ENCODE measurements around the gene GLTP. TPM values are rescaled to one million over a fixed set of nuclear protein-coding genes. Genes with fewer than 3 reads are reported as not detected.

Gene GLTP
- total RNA-seq = 25.8 TPM

GRCh38 chr12:109880043-109880931, at the start of gene GLTP:
Gene GLTP, minus strand, starts transcription at chr12:109880541. Its CDS starts 167 bp downstream, at chr12:109880374.

GRCh38 chr12:109899783-109900751, 19.7 kb upstream of the GLTP start, which contains the start of gene TCHP:
Gene TCHP, plus strand, starts transcription at chr12:109900274. Its CDS starts 2,753 bp downstream, at chr12:109903027.

GRCh38 chr12:109833307-109834189, 46.8 kb downstream of the GLTP start, which contains the start of gene TRPV4:
Gene TRPV4, minus strand, starts transcription at chr12:109833398. Its CDS starts 18,602 bp downstream, at chr12:109814796.

Small RNA genes lying within 50 kb of the gene (small RNA-seq; reads per million reads assigned to genes)
- not detected for gene MIR4497
- not detected for gene RN7SL441P

Other genes starting within 250 kb of the GLTP start
- 10.1 TPM for gene FAM222A, start 166.7 kb downstream of the GLTP start, total RNA-seq
- 0.92 TPM for gene TRPV4, start 47.1 kb downstream of the GLTP start, total RNA-seq
- gene TCHP, start 19.7 kb upstream of the GLTP start, total RNA-seq = 10.1 TPM
- 37.1 TPM for gene GIT2, start 115.8 kb upstream of the GLTP start, total RNA-seq
- 31.4 TPM for gene ANKRD13A, start 118.9 kb upstream of the GLTP start, total RNA-seq
- 112 TPM for gene C12orf76, start 168.0 kb upstream of the GLTP start, total RNA-seq
- gene IFT81, start 243.8 kb upstream of the GLTP start, total RNA-seq = 79.6 TPM